ENCODE results near the gene GRAMD2A. TPM values are rescaled to one million over a fixed set of nuclear protein-coding genes. Genes with fewer than 3 reads are reported as not detected.

Gene GRAMD2A
- total and polyA plus RNA-seq, 10 of the 15 experiments (the other 5 are each of a cell fraction or from before 2014, with no cell fraction given), result 0.02 to 0.35 TPM; not detected in 8

DNA sequence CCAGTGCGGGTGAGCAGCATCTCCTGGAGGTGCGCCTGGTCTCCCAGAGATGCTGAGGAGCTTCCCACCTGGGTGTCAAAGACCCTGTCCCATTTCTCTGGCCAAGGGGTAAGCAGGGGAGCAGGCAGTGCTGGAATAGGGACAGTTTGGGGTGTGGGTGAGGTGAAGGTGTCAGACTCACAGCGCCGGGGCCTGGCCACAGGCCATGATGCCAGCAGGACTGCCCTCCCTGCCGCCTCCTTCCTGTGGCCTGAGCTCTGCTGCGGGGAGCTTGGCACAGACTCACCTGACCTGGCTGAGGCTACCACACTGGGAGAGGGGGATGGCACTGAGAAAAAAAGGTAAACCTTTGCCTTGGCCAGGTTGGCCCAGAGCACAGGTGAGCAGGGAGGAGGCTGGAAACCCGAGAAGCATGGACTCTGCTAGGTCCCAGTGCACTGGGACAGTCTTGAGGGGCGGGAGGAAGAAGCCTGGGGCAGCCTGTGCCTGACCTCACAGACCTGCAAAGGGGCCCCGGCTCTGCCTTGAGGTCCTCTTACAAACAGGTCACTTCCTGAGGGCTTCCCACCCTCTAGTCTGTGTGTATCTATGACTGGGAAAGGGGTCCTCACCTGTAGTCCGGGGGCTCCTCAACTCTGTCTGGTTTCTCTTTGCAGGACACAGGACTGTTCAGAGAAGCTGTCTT lies 28.2 kb downstream of the GRAMD2A start (continued):
- TF ChIP-seq, protein P1, sequence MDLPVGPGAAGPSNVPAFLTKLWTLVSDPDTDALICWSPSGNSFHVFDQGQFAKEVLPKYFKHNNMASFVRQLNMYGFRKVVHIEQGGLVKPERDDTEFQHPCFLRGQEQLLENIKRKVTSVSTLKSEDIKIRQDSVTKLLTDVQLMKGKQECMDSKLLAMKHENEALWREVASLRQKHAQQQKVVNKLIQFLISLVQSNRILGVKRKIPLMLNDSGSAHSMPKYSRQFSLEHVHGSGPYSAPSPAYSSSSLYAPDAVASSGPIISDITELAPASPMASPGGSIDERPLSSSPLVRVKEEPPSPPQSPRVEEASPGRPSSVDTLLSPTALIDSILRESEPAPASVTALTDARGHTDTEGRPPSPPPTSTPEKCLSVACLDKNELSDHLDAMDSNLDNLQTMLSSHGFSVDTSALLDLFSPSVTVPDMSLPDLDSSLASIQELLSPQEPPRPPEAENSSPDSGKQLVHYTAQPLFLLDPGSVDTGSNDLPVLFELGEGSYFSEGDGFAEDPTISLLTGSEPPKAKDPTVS (IDR thresholded peaks at IDR 0.05; ENCODE audit: low read depth, low read length), result no peak
- TF ChIP-seq ZBED1 (IDR thresholded peaks at IDR 0.05; ENCODE audit: borderline replicate concordance), result no peak
- TF ChIP-seq, protein P2, sequence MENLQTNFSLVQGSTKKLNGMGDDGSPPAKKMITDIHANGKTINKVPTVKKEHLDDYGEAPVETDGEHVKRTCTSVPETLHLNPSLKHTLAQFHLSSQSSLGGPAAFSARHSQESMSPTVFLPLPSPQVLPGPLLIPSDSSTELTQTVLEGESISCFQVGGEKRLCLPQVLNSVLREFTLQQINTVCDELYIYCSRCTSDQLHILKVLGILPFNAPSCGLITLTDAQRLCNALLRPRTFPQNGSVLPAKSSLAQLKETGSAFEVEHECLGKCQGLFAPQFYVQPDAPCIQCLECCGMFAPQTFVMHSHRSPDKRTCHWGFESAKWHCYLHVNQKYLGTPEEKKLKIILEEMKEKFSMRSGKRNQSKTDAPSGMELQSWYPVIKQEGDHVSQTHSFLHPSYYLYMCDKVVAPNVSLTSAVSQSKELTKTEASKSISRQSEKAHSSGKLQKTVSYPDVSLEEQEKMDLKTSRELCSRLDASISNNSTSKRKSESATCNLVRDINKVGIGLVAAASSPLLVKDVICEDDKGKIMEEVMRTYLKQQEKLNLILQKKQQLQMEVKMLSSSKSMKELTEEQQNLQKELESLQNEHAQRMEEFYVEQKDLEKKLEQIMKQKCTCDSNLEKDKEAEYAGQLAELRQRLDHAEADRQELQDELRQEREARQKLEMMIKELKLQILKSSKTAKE (IDR thresholded peaks at IDR 0.05; ENCODE audit: low read depth, poor library complexity, severe bottlenecking), result no peak
- no peak for TF ChIP-seq CHD4 (IDR thresholded peaks at IDR 0.05)
- TF ChIP-seq NRF1 (conservative IDR thresholded peaks at IDR 0.05; ENCODE audit: low read depth, low read length), result no peak
- TF ChIP-seq ZZZ3 (IDR thresholded peaks at IDR 0.05; ENCODE audit: control insufficient read depth, insufficient read length, low read depth), result no peak
- TF ChIP-seq DPF2 (IDR thresholded peaks at IDR 0.05), result no peak
- TF ChIP-seq, protein P3, sequence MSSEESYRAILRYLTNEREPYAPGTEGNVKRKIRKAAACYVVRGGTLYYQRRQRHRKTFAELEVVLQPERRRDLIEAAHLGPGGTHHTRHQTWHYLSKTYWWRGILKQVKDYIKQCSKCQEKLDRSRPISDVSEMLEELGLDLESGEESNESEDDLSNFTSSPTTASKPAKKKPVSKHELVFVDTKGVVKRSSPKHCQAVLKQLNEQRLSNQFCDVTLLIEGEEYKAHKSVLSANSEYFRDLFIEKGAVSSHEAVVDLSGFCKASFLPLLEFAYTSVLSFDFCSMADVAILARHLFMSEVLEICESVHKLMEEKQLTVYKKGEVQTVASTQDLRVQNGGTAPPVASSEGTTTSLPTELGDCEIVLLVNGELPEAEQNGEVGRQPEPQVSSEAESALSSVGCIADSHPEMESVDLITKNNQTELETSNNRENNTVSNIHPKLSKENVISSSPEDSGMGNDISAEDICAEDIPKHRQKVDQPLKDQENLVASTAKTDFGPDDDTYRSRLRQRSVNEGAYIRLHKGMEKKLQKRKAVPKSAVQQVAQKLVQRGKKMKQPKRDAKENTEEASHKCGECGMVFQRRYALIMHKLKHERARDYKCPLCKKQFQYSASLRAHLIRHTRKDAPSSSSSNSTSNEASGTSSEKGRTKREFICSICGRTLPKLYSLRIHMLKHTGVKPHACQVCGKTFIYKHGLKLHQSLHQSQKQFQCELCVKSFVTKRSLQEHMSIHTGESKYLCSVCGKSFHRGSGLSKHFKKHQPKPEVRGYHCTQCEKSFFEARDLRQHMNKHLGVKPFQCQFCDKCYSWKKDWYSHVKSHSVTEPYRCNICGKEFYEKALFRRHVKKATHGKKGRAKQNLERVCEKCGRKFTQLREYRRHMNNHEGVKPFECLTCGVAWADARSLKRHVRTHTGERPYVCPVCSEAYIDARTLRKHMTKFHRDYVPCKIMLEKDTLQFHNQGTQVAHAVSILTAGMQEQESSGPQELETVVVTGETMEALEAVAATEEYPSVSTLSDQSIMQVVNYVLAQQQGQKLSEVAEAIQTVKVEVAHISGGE (CRISPR knock-in tag; IDR thresholded peaks at IDR 0.05), result no peak
- TF ChIP-seq, protein P4, sequence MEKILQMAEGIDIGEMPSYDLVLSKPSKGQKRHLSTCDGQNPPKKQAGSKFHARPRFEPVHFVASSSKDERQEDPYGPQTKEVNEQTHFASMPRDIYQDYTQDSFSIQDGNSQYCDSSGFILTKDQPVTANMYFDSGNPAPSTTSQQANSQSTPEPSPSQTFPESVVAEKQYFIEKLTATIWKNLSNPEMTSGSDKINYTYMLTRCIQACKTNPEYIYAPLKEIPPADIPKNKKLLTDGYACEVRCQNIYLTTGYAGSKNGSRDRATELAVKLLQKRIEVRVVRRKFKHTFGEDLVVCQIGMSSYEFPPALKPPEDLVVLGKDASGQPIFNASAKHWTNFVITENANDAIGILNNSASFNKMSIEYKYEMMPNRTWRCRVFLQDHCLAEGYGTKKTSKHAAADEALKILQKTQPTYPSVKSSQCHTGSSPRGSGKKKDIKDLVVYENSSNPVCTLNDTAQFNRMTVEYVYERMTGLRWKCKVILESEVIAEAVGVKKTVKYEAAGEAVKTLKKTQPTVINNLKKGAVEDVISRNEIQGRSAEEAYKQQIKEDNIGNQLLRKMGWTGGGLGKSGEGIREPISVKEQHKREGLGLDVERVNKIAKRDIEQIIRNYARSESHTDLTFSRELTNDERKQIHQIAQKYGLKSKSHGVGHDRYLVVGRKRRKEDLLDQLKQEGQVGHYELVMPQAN (conservative IDR thresholded peaks at IDR 0.05), result no peak
